ENCODE measurements around the gene RBM39. TPM values are rescaled to one million over a fixed set of nuclear protein-coding genes. Genes with fewer than 3 reads are reported as not detected.
"Not testable (repeated sequence)": the region's sequence is repeated elsewhere in the genome, so short reads cannot be mapped to it uniquely, and the experiment has no call there.

Gene RBM39
- 100 to 1,000 TPM; 330 to 349 TPM for total RNA-seq

DNA sequence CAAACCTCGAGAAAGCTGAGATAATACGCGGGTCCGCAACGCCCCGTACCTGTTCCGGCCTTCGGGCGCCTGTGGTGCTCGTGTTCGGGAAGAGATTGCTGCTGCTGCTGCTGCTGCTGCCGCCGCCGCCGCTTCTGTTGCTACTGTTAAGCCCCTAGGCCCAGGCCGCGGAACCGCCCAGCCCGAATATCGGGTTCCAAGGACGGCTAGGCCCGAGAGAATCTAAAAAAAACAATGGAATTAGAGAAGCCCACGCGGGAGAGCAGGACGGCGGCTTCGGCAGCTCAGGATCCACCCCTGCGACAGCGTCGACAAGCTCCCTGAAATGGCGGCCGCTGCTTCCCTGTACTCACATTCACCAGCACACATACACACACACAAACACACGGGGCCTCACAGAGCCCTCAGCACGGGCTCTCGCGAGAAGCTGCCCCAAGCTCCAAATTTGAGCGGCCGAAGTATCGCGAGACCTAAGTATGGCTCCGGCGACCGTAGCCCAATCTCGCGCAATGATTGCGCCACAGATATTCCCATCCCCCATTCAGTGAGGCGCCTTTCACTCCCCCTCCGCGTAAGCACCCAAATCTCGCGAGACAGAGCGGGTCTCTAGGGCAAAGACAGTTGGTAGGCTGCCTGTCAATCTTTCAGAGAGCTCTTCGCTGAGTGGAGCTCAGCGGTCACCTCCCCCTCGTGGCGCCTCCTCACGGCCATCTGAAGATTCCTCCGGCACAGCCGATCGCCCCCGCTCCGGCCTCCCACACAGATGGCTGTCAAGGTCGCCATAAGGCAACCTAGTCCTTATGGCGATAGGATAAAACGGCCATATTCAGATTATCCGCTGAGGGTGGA is at the start of gene RBM39:
RBM39 (minus strand) TSS at position 369 of the 849 bp plus-strand sequence. CDS start 1,386 bp downstream, outside the sequence.
- H3K4me3 Mint-ChIP-seq, result peak within 1 kb of the TSS; percentile 100

DNA sequence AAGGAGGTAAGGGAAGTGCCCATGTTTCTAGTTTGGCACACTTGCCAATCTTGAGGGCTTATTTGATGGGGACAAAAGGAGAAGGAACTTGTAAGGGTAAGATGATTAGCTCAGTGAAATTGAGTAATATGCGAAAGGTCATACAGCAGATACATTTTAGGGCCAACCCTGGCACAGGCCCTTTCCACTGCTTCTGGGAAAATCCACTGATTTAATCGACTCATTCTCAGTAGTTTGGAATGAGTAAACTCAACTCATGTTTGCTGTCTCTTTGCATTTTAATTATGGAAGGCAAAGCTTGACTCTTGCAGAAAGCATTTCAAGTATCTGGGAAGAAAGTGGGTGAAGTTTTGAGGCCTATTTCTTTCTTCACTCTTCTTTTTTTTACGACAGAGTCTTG is 49.8 kb upstream of the RBM39 start:
- Mint-ChIP-seq H3K36me3 (peaks cover 18% of the 10 kb centered on the region), H3K9me3 (no peaks in the 10 kb centered on the region), H3K4me1 (peaks cover 24% of the 10 kb centered on the region), H3K27me3 (no peaks in the 10 kb centered on the region), H3K27ac (no peak overlapping the region), H3K4me3 (no peak overlapping the region)
- no peak for DNase-seq

More for the DNA sequence above, at the start of gene RBM39:
- H3K9me3 Mint-ChIP-seq, result no peaks in the 10 kb centered on the region
- peak; percentile 99 for DNase-seq
- peaks cover 8% of the 10 kb centered on the region for H3K27me3 Mint-ChIP-seq
- peak within 1 kb of the TSS; percentile 96 for H3K27ac Mint-ChIP-seq
- peaks cover 37% of the 10 kb centered on the region for H3K4me1 Mint-ChIP-seq
- peaks cover 50% of the 10 kb centered on the region for H3K36me3 Mint-ChIP-seq

DNA sequence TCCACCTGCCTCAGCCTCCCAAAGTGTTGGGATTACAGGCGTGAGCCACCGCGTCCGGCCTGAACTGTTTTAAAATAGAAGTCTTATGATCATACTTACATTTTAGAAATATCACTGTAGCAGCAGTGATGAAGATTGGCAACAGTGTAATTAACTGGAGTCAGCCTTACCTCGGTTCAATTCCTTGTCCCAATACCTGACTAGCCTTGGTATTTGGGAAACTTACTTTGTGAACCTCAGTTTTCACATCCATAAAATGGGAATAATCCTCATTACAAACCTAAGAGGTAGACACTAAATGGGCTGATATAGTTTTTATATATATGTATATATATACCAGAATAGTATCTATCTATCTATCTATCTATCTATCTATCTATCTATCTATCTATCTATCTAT is 49.0 kb upstream of the RBM39 start:
- no peak overlapping the region for H3K4me3 Mint-ChIP-seq
- no peaks in the 10 kb centered on the region for H3K9me3 Mint-ChIP-seq
- H3K27me3 Mint-ChIP-seq, result no peaks in the 10 kb centered on the region
- DNase-seq, result no peak
- peaks cover 19% of the 10 kb centered on the region for H3K36me3 Mint-ChIP-seq
- no peak overlapping the region for H3K27ac Mint-ChIP-seq
- peaks cover 18% of the 10 kb centered on the region for H3K4me1 Mint-ChIP-seq

DNA sequence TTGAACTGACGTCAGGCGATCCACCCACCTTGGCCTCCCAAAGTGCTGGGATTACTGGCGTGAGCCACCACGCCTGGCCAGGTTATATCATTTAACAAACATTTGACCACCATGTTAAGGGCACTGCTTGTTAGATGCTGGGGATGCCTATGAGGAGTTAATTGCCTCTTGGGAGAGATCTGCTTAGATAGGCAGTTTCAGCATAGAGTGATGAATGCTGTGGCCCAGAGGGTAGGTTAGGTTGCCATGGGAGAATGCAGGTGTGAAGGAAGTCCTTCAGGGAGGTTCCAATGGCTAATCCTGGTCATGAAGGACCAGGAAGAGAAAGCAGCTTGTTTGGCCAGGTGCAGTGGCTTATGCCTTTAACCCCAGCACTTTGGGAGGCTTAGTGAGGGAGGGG is 46.7 kb upstream of the RBM39 start:
- peaks cover 9% of the 10 kb centered on the region for H3K36me3 Mint-ChIP-seq
- H3K4me3 Mint-ChIP-seq, result no peak overlapping the region
- no peak for DNase-seq
- no peaks in the 10 kb centered on the region for H3K27me3 Mint-ChIP-seq
- no peaks in the 10 kb centered on the region for H3K9me3 Mint-ChIP-seq
- no peak overlapping the region for H3K27ac Mint-ChIP-seq
- peaks cover 18% of the 10 kb centered on the region for H3K4me1 Mint-ChIP-seq

DNA sequence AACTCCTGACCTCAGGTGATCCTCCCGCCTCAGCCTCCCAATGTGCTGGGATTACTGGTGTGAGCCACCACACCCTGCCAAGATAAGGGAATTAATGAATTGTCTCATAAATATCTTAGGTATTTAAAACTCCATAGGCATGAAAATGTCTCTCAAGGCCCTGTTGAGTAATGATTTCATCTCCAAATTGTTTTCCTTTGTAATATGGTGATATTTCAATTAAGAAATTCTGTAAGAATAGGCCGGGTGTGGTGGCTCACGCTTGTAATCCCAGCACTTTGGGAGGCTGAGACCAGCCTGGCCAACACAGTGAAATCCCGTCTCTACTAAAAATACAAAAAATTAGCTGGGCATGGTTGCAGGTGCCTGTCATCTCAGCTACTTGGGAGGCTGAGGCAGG is 43.5 kb upstream of the RBM39 start:
- DNase-seq, H3K27ac Mint-ChIP-seq, H3K4me3 Mint-ChIP-seq, H3K36me3 Mint-ChIP-seq, H3K9me3 Mint-ChIP-seq, H3K27me3 Mint-ChIP-seq: not testable (repeated sequence)
- H3K4me1 Mint-ChIP-seq, result peaks cover 17% of the 10 kb centered on the region

DNA sequence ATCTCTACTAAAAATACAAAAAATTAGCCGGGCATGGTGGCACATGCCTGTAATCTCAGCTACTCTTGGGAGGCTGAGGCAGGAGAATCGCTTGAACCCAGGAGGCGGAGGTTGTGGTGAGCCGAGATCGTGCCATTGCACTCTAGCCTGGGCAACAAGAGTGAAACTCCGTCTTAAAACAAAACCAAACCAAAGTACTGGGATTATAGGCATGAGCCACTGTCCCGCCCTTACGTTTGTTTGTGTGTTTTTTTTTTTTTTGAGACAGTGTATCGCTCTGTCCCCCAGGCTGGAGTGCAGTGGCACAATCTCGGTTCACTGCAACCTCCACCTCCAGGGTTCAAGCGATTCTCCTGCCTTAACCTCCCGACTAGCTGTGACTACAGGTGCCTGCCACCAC is 41.8 kb upstream of the RBM39 start:
- not testable (repeated sequence) for H3K27ac Mint-ChIP-seq
- H3K4me1 Mint-ChIP-seq, result peaks cover 15% of the 10 kb centered on the region

DNA sequence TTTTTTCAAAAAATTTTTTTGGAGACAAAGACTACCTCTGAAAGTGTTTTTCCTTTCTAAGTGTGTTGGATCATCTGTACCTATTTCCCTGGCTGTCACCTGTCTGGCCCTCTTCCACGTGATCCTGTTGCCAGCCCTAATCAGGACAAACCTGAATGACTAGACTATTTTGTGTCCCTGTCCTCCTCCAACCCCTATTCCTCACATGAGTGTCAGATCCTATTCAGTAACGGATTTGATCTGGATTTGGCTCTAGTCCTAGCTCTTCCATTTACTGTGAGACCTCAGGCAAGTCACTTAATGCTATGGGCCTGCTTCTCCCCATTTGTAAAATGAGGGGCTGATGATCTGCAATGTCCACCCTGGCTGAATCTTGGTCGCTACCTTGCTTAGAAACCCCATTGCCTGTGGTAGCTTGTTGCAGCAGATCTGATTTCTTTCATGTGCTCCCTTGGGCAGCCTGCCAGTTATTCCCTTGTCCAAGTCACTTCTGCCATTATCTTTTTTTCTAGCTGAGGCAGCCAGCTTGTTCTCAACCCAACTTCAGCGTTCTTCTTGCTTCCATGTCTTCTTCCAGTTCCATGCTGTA is 34.5 kb upstream of the RBM39 start:
- Mint-ChIP-seq H3K27ac (peak overlapping the region; percentile 64), H3K4me3 (no peak overlapping the region), H3K27me3 (no peaks in the 10 kb centered on the region), H3K4me1 (peaks cover 44% of the 10 kb centered on the region), H3K9me3 (peaks cover under 1% of the 10 kb centered on the region), H3K36me3 (peaks cover 33% of the 10 kb centered on the region)
- DNase-seq, result no peak

More for the DNA sequence above, 41.8 kb upstream of the RBM39 start:
- H3K27me3 Mint-ChIP-seq, H3K4me3 Mint-ChIP-seq, H3K9me3 Mint-ChIP-seq, H3K36me3 Mint-ChIP-seq, DNase-seq: not testable (repeated sequence)

DNA sequence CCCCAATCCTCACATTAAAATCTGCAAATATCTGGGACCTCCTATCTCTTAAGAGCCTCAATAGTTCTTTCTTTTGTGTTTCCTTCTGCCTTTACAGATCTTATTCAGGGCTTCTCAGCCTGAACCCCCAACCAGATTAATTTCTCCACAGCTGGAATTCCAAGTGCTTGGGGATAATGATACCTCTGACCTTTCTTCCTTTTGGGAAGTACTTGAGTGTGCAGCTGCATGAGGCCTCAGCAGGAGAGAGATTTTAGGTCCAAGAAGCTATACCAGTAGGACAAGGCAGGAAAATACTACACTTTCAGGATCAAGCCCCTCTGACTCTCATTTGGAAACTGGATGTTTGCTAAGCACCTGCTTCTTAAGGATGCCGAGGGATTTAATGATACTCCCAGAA is 32.3 kb upstream of the RBM39 start:
- peaks cover 40% of the 10 kb centered on the region for H3K36me3 Mint-ChIP-seq
- H3K27me3 Mint-ChIP-seq, result no peaks in the 10 kb centered on the region
- no peak for DNase-seq
- H3K27ac Mint-ChIP-seq, result peak overlapping the region; percentile 93
- H3K9me3 Mint-ChIP-seq, result peaks cover 7% of the 10 kb centered on the region
- peaks cover 49% of the 10 kb centered on the region for H3K4me1 Mint-ChIP-seq
- peak overlapping the region; percentile 94 for H3K4me3 Mint-ChIP-seq

DNA sequence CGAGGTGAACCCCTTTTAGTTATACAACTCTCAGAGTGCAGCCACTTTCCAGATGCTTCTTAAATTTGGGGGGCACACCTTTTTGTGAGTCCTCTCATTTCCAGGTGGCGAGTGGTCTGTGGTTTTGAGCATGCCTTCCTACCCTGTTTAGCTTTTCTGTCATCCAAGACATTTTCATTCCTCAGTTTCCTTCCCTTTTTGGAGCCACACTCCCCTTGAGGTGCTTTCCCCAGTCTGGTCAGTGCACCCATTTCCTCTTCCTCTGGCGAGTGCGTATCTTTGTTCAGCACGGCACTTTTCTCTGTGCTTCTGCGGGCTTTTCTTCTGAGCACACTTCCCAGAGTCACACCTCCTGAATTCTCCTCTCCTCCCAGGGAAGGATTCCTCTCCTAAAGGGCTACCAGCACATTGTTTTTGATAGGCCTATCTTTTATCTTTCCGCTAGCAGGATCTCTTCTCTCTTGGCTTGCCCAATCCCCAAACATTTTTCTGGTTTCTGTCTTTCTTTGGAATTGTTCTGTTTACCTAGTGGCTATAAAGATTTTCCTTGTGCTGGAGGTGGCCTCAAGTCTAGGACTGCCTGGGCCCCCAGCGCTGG is 31.2 kb upstream of the RBM39 start:
- no peaks in the 10 kb centered on the region for H3K27me3 Mint-ChIP-seq
- H3K4me3 Mint-ChIP-seq, result peak overlapping the region; percentile 94
- peaks cover 58% of the 10 kb centered on the region for H3K4me1 Mint-ChIP-seq
- peak; percentile 28 for DNase-seq
- H3K27ac Mint-ChIP-seq, result peak overlapping the region; percentile 93
- peaks cover 35% of the 10 kb centered on the region for H3K36me3 Mint-ChIP-seq
- H3K9me3 Mint-ChIP-seq, result peaks cover 7% of the 10 kb centered on the region

DNA sequence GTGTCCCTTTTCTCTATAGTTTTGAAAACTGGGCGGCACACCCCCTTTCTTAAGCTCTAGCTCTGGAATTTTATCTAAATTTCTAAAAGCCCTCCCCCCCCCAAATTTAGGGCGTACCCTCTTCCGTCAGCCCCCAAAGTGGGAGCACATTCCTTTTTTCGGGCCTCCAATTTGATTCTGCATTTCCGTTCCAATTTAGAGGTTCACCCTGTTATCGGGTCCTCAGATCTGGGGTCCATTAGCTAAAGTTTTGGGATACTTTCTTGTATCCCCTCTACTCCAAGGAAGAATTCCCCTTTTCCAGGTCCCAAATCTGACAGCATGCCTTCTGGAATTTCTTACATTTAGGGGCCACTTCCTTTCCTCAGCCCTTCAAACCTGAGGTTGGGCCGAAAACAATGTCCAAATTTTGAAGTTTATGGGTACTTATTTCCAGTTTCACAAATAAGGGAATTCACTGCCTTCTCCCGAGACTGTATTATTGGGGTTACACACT is 30.6 kb upstream of the RBM39 start:
- peak overlapping the region; percentile 93 for H3K27ac Mint-ChIP-seq
- H3K9me3 Mint-ChIP-seq, result peaks cover 7% of the 10 kb centered on the region
- no peak for DNase-seq
- H3K36me3 Mint-ChIP-seq, result peaks cover 37% of the 10 kb centered on the region
- peak overlapping the region; percentile 94 for H3K4me3 Mint-ChIP-seq
- peaks cover 61% of the 10 kb centered on the region for H3K4me1 Mint-ChIP-seq
- H3K27me3 Mint-ChIP-seq, result no peaks in the 10 kb centered on the region

DNA sequence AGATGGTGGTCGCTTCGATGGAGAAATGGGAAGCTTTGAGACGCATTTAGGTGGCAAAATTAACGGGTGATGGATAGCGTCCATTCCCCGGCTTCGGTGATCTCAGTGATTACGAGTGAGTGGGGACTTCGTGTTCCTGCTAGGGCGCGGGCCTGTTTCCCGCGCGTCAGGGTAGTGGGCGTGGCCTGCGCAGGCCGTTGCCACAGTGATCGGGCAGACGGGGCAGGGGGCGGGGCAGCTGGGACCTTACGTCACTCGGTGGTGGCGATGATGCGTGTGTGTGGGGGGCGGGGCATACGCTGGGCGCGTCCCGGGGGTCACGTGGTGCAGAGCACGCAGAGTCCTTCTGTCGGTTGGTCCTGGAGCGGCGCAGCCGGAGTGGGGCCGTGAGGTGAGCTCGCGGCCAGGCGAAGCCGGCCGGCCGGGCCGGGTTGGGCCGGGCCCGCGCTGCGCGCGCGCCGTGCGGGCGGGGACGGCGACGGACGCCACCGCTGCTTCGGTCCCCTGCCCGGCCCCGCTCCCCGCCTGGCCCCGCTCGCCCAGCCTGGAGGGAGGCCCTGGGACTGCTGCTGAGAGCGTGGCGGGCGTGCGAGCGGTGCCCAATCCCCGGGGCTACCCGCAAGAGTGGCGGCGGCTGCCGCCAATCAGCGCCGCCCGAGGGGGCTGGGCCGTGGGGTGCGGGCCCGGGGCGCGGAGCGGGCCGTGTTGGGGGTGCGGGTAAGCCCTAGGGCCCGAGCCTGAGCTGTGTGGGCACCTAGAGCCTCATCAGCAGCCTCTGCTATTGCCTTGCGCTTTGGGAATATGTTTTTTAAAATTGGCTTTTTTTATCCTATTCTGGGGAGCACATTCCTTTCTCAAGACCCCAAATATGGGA is 29.9 kb upstream of the RBM39 start, which contains the start of gene PHF20:
PHF20 (plus strand) TSS at position 327 of the 874 bp plus-strand sequence. CDS start 29,508 bp downstream, outside the sequence.
- Mint-ChIP-seq H3K27ac (peak within 1 kb of the TSS; percentile 93), H3K9me3 (peaks cover 7% of the 10 kb centered on the region), H3K27me3 (no peaks in the 10 kb centered on the region), H3K4me1 (peaks cover 56% of the 10 kb centered on the region), H3K4me3 (peak within 1 kb of the TSS; percentile 94), H3K36me3 (peaks cover 31% of the 10 kb centered on the region)
- DNase-seq, result peak; percentile 99

DNA sequence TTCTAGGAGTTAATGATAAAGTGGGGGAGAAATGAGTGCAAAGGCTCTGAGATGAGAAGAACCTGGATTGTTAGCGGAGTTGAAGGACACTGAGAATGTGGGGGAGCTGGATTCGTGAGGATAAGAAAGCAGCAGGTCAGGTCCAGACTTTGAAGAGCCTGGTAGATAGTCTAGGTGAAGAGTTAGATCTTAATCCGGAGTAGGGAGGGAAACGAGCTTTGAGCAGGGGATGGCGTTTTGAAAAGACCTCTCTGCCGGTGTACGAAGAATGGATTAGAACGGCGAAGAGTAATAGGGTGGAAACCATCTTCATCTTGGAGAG is 29.3 kb upstream of the RBM39 start:
- no peaks in the 10 kb centered on the region for H3K27me3 Mint-ChIP-seq
- H3K4me1 Mint-ChIP-seq, result peaks cover 50% of the 10 kb centered on the region
- peak overlapping the region; percentile 92 for H3K27ac Mint-ChIP-seq
- no peak for DNase-seq
- peak overlapping the region; percentile 67 for H3K4me3 Mint-ChIP-seq
- H3K9me3 Mint-ChIP-seq, result peaks cover 7% of the 10 kb centered on the region
- H3K36me3 Mint-ChIP-seq, result peaks cover 27% of the 10 kb centered on the region

DNA sequence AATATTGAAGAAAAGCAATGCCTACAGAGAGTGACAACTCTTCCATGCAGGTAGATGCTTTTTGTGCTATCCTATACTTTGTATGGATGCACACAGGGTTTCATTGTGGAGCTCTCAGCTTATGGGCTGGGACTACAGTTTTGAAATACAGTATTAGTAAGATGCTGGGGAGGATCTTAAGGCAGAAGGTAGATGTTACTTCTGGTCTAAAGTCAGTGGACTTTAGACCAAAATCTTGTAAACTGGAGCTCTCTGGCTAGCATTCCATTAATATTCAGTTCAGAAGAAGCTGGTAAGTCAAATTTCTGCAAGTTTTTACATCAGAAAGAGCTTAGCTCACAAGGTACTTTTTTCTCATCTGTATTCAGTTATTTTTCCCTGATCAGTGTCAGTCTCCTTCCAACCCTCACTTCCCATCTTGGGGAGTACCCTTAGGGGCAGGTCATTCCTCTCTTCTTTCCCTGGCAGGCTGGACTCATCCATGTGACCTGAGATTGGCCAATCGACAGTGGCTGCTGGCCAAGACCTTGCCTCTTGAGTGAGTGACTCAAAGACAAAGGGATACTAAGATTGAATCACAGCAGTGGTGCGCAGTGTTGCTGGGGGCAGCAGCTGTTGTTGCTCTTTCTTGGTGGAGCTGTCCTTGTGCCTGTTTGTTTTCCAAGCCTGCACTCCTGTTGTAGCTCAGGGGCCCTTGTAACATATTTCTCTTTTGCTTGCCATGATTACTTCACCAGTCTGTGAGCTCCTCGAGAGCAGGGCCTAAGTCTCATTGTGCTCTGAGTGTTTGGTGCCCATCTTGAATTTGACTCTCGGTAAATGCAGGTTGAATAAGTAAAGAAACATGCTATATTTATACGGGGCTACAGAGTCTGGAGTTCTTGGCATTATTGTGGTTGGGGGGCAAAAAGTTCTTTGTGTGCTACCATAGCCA is 26.9 kb upstream of the RBM39 start:
- Mint-ChIP-seq H3K9me3 (peaks cover 7% of the 10 kb centered on the region), H3K4me1 (peaks cover 39% of the 10 kb centered on the region), H3K27ac (peak overlapping the region; percentile 99), H3K27me3 (no peaks in the 10 kb centered on the region), H3K4me3 (no peak overlapping the region), H3K36me3 (peaks cover 19% of the 10 kb centered on the region)
- peak; percentile 55 for DNase-seq
